GM19193 (cell line): ENCODE results near the gene DGAT2.

Experiments used
- POLR2A ChIP-seq: IDR thresholded peaks from 4 replicates; pipeline ENCODE4 v1.6.1; 2011; ENCODE audit not compliant: insufficient read depth, insufficient read length; ENCODE audit errors: extremely low read depth

The DGAT2 gene

GRCh38 chr11:75822541-75822940 is 54.0 kb downstream of the DGAT2 start:
- TF ChIP-seq POLR2A: no peak

DNA sequence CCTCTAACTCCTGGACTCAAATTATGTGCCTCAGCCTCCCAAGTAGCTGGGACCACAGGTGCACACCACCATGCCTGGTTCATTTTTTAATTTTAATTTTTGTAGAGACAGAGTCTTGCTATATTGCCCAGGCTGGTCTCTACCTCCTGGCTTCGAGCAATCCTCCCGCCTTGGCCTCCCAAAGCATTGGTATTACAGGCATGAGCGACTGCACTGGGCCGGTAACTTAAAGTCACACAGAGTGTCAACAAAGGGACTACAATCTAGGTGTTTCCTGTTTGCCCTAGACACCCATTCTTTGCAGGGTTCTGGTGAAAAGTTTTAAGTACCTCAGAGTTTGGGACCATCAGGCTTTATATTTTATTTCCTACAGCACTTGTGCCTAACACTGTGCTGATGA is 54.8 kb downstream of the DGAT2 start:
- TF ChIP-seq POLR2A: no peak

DNA sequence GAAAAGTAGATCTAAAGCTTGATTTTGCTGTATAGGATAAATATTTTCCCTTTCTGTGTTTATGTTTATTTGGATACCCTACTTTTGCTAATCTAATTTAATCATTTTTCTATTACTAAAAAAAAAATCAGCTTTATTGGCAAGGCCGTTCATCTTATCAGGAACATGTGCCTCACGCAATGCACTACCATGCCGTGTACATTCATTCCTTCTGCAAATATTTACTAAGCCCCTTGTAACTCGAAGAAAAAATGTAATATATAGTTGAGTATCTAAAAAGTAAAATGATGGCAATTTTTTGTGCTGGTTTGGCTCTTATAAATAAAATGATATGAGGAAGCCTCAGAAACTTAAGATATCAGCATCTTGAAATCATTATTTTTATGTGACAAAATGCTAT is 55.4 kb downstream of the DGAT2 start:
- no peak for TF ChIP-seq POLR2A

DNA sequence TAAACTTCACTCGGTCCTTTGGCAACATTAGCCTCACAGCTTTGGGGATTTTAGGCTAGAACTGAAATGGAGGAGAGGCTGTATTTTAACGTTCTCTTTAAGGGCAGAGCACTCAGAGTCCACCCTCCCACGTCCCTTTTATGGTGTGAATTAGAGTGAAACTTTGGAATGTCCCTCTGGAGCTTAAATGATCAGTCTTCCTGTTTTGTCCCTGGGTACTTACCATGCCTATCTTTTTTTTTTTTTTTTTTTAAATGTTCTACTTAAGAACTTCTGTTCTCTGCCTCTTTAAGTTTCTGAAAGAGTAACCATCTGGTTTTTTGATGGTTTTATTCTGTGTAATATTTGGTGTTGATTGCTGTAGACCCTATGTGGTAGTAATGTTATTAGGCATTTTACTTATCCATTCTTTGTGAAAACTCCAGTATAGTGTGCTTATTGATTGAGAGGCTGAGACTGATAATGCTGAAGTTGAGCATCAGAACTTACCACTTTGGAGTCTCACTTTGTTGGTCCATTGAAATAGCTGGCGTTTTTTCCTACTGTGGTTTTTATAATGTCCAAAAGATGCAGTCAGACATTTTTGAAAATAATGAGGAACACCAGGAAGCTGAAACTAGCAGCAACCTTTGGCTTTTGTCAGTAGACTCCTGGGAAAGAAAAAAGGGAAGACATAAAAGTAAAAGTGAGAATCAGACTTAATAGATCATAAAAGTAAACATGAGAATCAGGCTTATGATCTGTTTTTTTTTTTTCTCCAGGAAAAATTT is 58.1 kb downstream of the DGAT2 start:
- TF ChIP-seq POLR2A: no peak

GRCh38 chr11:75827562-75827961 is 59.0 kb downstream of the DGAT2 start:
- no peak for TF ChIP-seq POLR2A

DNA sequence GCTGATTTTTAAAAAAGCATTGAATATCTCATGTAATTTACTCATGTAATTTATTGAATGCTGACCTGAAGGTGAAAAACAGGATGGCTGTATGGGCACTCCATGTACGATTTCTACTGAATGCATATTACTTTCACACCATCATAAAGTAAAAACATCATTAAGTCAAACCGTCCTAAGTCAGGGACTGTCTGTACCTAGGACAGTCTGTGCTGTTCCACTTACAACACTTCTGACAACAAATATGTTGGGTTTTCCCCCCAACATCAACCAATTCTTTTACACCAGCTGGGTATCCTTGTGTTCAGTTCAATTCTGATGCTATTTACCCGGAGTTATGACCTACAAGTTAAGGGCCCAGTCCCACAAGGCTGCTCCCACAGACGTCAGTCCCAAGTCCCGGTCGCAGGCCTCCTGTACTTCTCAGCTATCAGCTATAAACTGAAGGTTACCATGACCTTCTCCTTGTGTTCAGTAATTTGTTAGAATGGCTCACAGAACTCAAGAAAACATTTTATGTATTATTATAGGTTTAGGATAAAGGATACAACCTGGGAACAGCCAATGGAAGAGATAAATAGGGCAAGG is 63.4 kb downstream of the DGAT2 start:
- TF ChIP-seq POLR2A: no peak

GRCh38 chr11:75834728-75835127 is 66.2 kb downstream of the DGAT2 start:
- no peak for TF ChIP-seq POLR2A

GRCh38 chr11:75836417-75836816 is 67.8 kb downstream of the DGAT2 start:
- TF ChIP-seq POLR2A: no peak

DNA sequence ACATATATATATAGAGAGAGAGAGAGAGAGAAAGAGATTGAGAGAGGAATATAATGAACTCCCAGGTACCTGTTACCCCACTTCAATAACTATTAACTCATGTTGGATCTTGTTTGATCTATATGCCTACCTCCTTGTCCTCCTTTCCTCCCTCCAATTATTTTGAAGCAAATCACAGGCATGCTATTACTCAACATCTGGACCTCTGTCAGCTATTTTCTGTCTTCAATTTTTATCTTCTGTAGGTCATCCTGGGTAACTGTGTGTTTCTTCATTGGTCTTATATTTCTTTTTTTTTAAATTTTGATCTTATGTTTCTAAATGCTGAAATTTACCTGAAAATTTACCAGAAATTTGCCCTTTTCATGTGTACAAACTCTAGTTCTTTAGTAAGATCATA is 71.3 kb downstream of the DGAT2 start:
- no peak for TF ChIP-seq POLR2A

DNA sequence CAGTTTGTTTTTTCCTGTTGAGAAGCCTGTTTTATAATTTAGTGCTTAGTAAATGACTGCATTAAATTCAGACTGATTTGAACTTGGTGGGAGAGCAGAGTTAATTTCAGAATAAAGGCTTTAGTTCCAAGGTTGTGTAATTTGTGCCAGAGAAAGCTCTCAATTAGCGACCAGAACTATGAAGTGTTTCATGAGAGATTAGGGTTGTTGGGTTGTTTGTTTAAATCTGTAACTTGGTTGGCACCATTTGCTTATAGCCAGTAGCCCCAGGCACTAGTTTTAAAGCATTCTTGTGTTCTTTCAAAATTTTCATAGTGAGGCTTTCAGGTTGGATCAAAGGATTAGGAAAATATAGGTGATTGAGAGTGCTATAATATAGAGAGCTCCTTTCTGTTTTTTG is 71.9 kb downstream of the DGAT2 start:
- TF ChIP-seq POLR2A: no peak

- no peak for TF ChIP-seq POLR2A
Observed at GRCh38 chr11:75841739-75842138, 73.2 kb downstream of the DGAT2 start.

GRCh38 chr11:75845324-75845723 is 76.7 kb downstream of the DGAT2 start:
- TF ChIP-seq POLR2A: no peak

GRCh38 chr11:75849894-75850293 is 81.3 kb downstream of the DGAT2 start:
- no peak for TF ChIP-seq POLR2A

DNA sequence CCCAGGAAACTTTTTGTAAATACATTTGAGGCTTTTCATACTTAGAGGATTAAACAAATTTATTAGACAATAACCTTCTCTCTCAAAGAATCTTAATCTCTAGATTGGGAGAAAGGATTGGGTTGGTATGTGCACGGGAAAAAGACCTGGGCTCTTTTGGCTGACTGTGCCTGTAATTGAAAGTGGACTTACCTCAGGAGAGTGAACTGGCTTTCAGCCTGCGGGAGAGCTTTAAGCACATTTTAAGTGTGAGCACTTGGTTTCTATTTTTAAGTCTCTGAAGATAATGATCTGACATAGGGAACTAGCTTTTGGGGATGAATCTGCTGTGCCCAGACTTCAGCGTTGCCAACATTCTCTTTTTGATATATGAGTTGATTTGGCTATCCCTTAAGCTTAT is 82.2 kb downstream of the DGAT2 start:
- TF ChIP-seq POLR2A: no peak
